HEK293 (cell line): ENCODE measurements around the gene DNAH8.

Experiments
- CTCF ChIA-PET: fragments of 350-600 bp; formaldehyde crosslinking; extraction: SDS; loops from one replicate; lab custom pipeline; 2021; ENCODE audit warnings: antibody characterized with exemption; lab: Yijun Ruan, JAX
- POLR2A ChIA-PET: fragments of 300-600 bp; formaldehyde crosslinking; extraction: SDS; loops from one replicate; lab custom pipeline; 2020; ENCODE audit warnings: antibody characterized with exemption, inconsistent platforms; lab: Yijun Ruan, JAX
- H3K27ac ChIP-seq: fragments of 200-500 bp; sonication (Bioruptor generic); 2 replicates; pipeline ENCODE4 v1.5.1; 2014; ENCODE audit warnings: low read depth, low read length, control low read depth, inconsistent platforms; ENCODE audit errors: extremely low read depth
- H3K36me3 ChIP-seq, 2 experiments: fragments of 200-500 bp in 1 of 2; sonication (Bioruptor generic) in 1 of 2; 1 replicate in 1 of 2; 2 replicates in 1 of 2; pipeline ENCODE4 v1.5.1; 2014 to 2017; ENCODE audit warnings: inconsistent platforms in 2 of 2, low read length in 2 of 2; ENCODE audit not compliant: control insufficient read depth in 2 of 2, insufficient read depth in 1 of 2
- H3K4me1 ChIP-seq: fragments of 200-500 bp; sonication (Bioruptor generic); 2 replicates; pipeline ENCODE4 v1.5.1; 2014; ENCODE audit warnings: mild to moderate bottlenecking, low read length, inconsistent platforms; ENCODE audit not compliant: control insufficient read depth, insufficient read depth
- H3K4me3 ChIP-seq: 2 replicates; pipeline ENCODE4 v1.5.1; 2011; ENCODE audit warnings: low read depth, mild to moderate bottlenecking, control low read depth, low read length, moderate library complexity
- H3K9me3 ChIP-seq: fragments of 200-500 bp; sonication (Bioruptor generic); 2 replicates; pipeline ENCODE4 v1.5.1; 2014; ENCODE audit warnings: low read depth, low read length, inconsistent platforms; ENCODE audit not compliant: control insufficient read depth, insufficient read depth
- BCL11B ChIP-seq: fragments of 450-650 bp; formaldehyde crosslinking; IDR thresholded peaks from 2 replicates; pipeline ENCODE4 v1.5.1; 2016; ENCODE audit warnings: low read depth, missing biosample characterization, missing genetic modification characterization
- ZBTB20 ChIP-seq: fragments of 450-650 bp; formaldehyde crosslinking; IDR thresholded peaks from 2 replicates; pipeline ENCODE4 v1.5.1; 2016; ENCODE audit warnings: missing biosample characterization, missing genetic modification characterization
- ZNF221 ChIP-seq: fragments of 450-650 bp; formaldehyde crosslinking; IDR thresholded peaks from 2 replicates; pipeline ENCODE4 v1.5.1; 2017; ENCODE audit warnings: missing biosample characterization, missing genetic modification characterization, borderline replicate concordance
- ZNF37A ChIP-seq: fragments of 450-650 bp; IDR thresholded peaks from 2 replicates; pipeline ENCODE4 v1.5.1; 2018; ENCODE audit warnings: missing biosample characterization, missing genetic modification characterization
- ZNF610 ChIP-seq: fragments of 450-650 bp; formaldehyde crosslinking; IDR thresholded peaks from 2 replicates; pipeline ENCODE4 v1.5.1; 2016; ENCODE audit warnings: missing biosample characterization, missing genetic modification characterization, borderline replicate concordance
- ZNF654 ChIP-seq: fragments of 450-650 bp; formaldehyde crosslinking; IDR thresholded peaks from 2 replicates; pipeline ENCODE4 v1.5.1; 2016; ENCODE audit warnings: low read depth, missing biosample characterization, missing genetic modification characterization
- ZNF664 ChIP-seq: fragments of 450-650 bp; formaldehyde crosslinking; IDR thresholded peaks from 2 replicates; pipeline ENCODE4 v1.5.1; 2016; ENCODE audit warnings: missing biosample characterization, missing genetic modification characterization
- TF ChIP-seq, protein P1 (sequence below): fragments of 450-650 bp; formaldehyde crosslinking; IDR thresholded peaks from 2 replicates; pipeline ENCODE4 v1.5.1; 2016; ENCODE audit warnings: missing biosample characterization, missing genetic modification characterization
- TF ChIP-seq, protein P2 (sequence below): fragments of 450-650 bp; formaldehyde crosslinking; IDR thresholded peaks from 2 replicates; pipeline ENCODE4 v1.5.1; 2017; ENCODE audit warnings: missing biosample characterization, missing genetic modification characterization
- TF ChIP-seq, protein P3 (sequence below): fragments of 450-650 bp; formaldehyde crosslinking; IDR thresholded peaks from 2 replicates; pipeline ENCODE4 v1.5.1; 2016; ENCODE audit warnings: missing biosample characterization, missing genetic modification characterization
- TF ChIP-seq, protein P4 (sequence below): fragments of 450-650 bp; formaldehyde crosslinking; IDR thresholded peaks from 2 replicates; pipeline ENCODE4 v1.5.1; 2016; ENCODE audit warnings: missing biosample characterization, missing genetic modification characterization
- TF ChIP-seq, protein P5 (sequence below): fragments of 450-650 bp; formaldehyde crosslinking; IDR thresholded peaks from 2 replicates; pipeline ENCODE4 v1.5.1; 2016; ENCODE audit warnings: missing biosample characterization, missing genetic modification characterization
- TF ChIP-seq, protein P6 (sequence below): fragments of 450-650 bp; formaldehyde crosslinking; IDR thresholded peaks from 2 replicates; pipeline ENCODE4 v1.5.1; 2016; ENCODE audit warnings: missing biosample characterization, missing genetic modification characterization
- TF ChIP-seq, protein P7 (sequence below): fragments of 450-650 bp; formaldehyde crosslinking; IDR thresholded peaks from 2 replicates; pipeline ENCODE4 v1.5.1; 2016; ENCODE audit warnings: missing biosample characterization, missing genetic modification characterization
- TF ChIP-seq, protein P8 (sequence below): fragments of 450-650 bp; formaldehyde crosslinking; IDR thresholded peaks from 2 replicates; pipeline ENCODE4 v1.5.1; 2016; ENCODE audit warnings: missing biosample characterization, missing genetic modification characterization

Gene DNAH8

DNA sequence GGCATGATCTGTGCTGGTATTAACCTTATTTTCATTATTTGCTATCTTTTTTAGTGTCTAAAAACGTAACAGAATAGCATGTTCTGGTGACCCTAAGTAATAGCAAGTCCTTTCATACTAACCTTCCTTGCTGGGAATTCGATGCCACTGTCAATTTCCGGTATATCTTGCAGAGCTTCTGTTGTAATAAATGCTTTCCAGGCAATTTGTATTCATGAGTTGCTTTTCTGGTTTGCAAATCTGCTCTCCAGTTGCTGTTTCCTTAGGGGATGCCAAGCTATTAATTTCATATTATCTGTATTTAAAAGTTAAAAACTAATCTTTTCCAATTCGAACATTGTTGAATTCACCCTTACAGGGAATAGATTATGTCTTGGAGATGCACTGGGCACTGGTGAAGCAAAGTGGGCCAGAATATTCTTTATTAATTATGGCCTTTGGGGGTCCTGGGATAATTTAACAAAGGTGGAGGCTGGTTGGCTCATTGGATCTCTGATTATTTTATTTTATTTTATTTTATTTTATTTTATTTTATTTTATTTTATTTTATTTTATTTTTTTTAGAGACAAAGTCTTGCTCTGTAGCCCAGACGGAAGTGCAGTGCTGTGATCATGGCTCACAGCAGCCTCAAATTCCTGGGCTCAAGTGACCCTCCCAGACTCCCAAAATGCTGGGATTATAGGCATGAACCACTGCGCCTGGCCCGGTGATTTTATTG is 209.8 kb downstream of the DNAH8 start (continued):
- TF ChIP-seq, protein P1, sequence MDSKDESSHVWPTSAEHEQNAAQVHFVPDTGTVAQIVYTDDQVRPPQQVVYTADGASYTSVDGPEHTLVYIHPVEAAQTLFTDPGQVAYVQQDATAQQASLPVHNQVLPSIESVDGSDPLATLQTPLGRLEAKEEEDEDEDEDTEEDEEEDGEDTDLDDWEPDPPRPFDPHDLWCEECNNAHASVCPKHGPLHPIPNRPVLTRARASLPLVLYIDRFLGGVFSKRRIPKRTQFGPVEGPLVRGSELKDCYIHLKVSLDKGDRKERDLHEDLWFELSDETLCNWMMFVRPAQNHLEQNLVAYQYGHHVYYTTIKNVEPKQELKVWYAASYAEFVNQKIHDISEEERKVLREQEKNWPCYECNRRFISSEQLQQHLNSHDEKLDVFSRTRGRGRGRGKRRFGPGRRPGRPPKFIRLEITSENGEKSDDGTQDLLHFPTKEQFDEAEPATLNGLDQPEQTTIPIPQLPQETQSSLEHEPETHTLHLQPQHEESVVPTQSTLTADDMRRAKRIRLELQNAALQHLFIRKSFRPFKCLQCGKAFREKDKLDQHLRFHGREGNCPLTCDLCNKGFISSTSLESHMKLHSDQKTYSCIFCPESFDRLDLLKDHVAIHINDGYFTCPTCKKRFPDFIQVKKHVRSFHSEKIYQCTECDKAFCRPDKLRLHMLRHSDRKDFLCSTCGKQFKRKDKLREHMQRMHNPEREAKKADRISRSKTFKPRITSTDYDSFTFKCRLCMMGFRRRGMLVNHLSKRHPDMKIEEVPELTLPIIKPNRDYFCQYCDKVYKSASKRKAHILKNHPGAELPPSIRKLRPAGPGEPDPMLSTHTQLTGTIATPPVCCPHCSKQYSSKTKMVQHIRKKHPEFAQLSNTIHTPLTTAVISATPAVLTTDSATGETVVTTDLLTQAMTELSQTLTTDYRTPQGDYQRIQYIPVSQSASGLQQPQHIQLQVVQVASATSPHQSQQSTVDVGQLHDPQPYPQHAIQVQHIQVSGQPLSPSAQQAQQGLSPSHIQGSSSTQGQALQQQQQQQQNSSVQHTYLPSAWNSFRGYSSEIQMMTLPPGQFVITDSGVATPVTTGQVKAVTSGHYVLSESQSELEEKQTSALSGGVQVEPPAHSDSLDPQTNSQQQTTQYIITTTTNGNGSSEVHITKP: no peak
- TF ChIP-seq ZNF664 (tag by site-specific recombination): no peak

DNA sequence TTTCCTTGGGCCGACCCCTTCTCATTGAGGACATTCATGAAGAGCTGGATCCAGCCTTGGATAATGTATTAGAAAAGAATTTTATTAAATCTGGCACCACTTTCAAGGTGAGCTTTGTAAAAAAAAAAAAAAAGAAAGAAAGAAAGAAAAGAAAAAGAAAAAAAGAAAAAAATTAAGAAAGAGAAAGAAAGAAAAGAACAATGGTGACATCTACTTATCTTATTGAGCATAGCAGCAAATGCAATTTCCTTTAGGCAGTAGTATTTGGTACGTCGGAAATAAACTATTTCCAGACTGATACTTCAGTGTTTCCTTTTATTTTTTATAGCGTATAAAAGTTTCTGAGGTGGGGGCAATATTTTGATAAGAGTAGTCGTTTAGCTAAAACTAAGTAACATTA is 214.4 kb downstream of the DNAH8 start:
- H3K4me3 ChIP-seq: no peak overlapping the region
- CTCF ChIA-PET: interaction anchor here (0.6 to 2.4 kb wide), 4 partner anchors 57 to 339 kb away, joined by 3 to 7 read pairs (median 4); no protein-coding TSS in a partner anchor
- no peaks in the 10 kb centered on the region for H3K9me3 ChIP-seq
- H3K4me1 ChIP-seq: no peaks in the 10 kb centered on the region
- H3K36me3 ChIP-seq: no peaks in the 10 kb centered on the region
- POLR2A ChIA-PET: no interaction called here
- no peak overlapping the region for H3K27ac ChIP-seq
- TF ChIP-seq, protein P2, sequence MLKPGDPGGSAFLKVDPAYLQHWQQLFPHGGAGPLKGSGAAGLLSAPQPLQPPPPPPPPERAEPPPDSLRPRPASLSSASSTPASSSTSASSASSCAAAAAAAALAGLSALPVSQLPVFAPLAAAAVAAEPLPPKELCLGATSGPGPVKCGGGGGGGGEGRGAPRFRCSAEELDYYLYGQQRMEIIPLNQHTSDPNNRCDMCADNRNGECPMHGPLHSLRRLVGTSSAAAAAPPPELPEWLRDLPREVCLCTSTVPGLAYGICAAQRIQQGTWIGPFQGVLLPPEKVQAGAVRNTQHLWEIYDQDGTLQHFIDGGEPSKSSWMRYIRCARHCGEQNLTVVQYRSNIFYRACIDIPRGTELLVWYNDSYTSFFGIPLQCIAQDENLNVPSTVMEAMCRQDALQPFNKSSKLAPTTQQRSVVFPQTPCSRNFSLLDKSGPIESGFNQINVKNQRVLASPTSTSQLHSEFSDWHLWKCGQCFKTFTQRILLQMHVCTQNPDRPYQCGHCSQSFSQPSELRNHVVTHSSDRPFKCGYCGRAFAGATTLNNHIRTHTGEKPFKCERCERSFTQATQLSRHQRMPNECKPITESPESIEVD (tag by site-specific recombination): no peak
- TF ChIP-seq, protein P3, sequence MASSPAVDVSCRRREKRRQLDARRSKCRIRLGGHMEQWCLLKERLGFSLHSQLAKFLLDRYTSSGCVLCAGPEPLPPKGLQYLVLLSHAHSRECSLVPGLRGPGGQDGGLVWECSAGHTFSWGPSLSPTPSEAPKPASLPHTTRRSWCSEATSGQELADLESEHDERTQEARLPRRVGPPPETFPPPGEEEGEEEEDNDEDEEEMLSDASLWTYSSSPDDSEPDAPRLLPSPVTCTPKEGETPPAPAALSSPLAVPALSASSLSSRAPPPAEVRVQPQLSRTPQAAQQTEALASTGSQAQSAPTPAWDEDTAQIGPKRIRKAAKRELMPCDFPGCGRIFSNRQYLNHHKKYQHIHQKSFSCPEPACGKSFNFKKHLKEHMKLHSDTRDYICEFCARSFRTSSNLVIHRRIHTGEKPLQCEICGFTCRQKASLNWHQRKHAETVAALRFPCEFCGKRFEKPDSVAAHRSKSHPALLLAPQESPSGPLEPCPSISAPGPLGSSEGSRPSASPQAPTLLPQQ (tag by site-specific recombination): no peak
- TF ChIP-seq ZNF654 (tag by site-specific recombination): 0 out of 2 replicates have a peak, but pooled peaks have one; percentile 10
- TF ChIP-seq, protein P4, sequence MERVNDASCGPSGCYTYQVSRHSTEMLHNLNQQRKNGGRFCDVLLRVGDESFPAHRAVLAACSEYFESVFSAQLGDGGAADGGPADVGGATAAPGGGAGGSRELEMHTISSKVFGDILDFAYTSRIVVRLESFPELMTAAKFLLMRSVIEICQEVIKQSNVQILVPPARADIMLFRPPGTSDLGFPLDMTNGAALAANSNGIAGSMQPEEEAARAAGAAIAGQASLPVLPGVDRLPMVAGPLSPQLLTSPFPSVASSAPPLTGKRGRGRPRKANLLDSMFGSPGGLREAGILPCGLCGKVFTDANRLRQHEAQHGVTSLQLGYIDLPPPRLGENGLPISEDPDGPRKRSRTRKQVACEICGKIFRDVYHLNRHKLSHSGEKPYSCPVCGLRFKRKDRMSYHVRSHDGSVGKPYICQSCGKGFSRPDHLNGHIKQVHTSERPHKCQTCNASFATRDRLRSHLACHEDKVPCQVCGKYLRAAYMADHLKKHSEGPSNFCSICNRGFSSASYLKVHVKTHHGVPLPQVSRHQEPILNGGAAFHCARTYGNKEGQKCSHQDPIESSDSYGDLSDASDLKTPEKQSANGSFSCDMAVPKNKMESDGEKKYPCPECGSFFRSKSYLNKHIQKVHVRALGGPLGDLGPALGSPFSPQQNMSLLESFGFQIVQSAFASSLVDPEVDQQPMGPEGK (tag by site-specific recombination): no peak
- TF ChIP-seq, protein P5, sequence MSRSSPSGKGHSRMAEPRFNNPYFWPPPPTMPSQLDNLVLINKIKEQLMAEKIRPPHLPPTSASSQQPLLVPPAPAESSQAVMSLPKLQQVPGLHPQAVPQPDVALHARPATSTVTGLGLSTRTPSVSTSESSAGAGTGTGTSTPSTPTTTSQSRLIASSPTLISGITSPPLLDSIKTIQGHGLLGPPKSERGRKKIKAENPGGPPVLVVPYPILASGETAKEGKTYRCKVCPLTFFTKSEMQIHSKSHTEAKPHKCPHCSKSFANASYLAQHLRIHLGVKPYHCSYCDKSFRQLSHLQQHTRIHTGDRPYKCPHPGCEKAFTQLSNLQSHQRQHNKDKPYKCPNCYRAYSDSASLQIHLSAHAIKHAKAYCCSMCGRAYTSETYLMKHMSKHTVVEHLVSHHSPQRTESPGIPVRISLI: no peak
- TF ChIP-seq ZNF610 (tag by site-specific recombination): no peak
- TF ChIP-seq ZBTB20 (tag by site-specific recombination): no peak
- no peak for TF ChIP-seq ZNF37A (tag by site-specific recombination)
- TF ChIP-seq, protein P6, sequence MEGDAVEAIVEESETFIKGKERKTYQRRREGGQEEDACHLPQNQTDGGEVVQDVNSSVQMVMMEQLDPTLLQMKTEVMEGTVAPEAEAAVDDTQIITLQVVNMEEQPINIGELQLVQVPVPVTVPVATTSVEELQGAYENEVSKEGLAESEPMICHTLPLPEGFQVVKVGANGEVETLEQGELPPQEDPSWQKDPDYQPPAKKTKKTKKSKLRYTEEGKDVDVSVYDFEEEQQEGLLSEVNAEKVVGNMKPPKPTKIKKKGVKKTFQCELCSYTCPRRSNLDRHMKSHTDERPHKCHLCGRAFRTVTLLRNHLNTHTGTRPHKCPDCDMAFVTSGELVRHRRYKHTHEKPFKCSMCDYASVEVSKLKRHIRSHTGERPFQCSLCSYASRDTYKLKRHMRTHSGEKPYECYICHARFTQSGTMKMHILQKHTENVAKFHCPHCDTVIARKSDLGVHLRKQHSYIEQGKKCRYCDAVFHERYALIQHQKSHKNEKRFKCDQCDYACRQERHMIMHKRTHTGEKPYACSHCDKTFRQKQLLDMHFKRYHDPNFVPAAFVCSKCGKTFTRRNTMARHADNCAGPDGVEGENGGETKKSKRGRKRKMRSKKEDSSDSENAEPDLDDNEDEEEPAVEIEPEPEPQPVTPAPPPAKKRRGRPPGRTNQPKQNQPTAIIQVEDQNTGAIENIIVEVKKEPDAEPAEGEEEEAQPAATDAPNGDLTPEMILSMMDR (tag by site-specific recombination): peak; percentile 53; the same call in 1 of the 2 replicates
- no peak for TF ChIP-seq ZNF221
- no peak for TF ChIP-seq BCL11B (tag by site-specific recombination)
- TF ChIP-seq, protein P7, sequence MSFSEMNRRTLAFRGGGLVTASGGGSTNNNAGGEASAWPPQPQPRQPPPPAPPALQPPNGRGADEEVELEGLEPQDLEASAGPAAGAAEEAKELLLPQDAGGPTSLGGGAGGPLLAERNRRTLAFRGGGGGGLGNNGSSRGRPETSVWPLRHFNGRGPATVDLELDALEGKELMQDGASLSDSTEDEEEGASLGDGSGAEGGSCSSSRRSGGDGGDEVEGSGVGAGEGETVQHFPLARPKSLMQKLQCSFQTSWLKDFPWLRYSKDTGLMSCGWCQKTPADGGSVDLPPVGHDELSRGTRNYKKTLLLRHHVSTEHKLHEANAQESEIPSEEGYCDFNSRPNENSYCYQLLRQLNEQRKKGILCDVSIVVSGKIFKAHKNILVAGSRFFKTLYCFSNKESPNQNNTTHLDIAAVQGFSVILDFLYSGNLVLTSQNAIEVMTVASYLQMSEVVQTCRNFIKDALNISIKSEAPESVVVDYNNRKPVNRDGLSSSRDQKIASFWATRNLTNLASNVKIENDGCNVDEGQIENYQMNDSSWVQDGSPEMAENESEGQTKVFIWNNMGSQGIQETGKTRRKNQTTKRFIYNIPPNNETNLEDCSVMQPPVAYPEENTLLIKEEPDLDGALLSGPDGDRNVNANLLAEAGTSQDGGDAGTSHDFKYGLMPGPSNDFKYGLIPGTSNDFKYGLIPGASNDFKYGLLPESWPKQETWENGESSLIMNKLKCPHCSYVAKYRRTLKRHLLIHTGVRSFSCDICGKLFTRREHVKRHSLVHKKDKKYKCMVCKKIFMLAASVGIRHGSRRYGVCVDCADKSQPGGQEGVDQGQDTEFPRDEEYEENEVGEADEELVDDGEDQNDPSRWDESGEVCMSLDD (tag by site-specific recombination): no peak
- TF ChIP-seq, protein P8, sequence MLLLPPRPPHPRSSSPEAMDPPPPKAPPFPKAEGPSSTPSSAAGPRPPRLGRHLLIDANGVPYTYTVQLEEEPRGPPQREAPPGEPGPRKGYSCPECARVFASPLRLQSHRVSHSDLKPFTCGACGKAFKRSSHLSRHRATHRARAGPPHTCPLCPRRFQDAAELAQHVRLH (tag by site-specific recombination): no peak
